ENCODE measurements around the gene DNAJB11. TPM values are rescaled to one million over a fixed set of nuclear protein-coding genes. Genes with fewer than 3 reads are reported as not detected.
A peak's percentile ranks its signal among the peaks of the same experiment; 100 is the strongest.

Gene DNAJB11
- total and polyA plus RNA-seq, 2 donors from 2014 or later = 45.0 to 46.4 TPM

- DNase-seq (no peak), FAIRE-seq (no peak)
- H3K4me3 ChIP-seq (ENCODE audit: low read length in 3 of 3) = no peak overlapping the region
- H3K36me3 ChIP-seq (ENCODE audit: control insufficient read depth in 2 of 3, insufficient read depth in 3 of 3, low read length in 3 of 3) = no peaks in the 10 kb centered on the region
- H3K4me1 ChIP-seq (ENCODE audit: control insufficient read depth in 2 of 3, insufficient read depth in 2 of 3, low read depth in 1 of 3, low read length in 3 of 3) = no peaks in the 10 kb centered on the region
- peak; percentile 38 for TF ChIP-seq CTCF (IDR thresholded peaks at IDR 0.05; ENCODE audit: borderline replicate concordance, extremely low read depth, insufficient read depth)
- H3K9me3 ChIP-seq (ENCODE audit: control insufficient read depth in 2 of 3, insufficient read depth in 1 of 3, low read length in 3 of 3) = no peaks in the 10 kb centered on the region
- H3K27ac ChIP-seq (ENCODE audit: low read depth in 2 of 2, low read length in 2 of 2) = no peak overlapping the region
- no peak overlapping the region for H3K9ac ChIP-seq (ENCODE audit: low read length in 3 of 3)
- intact Hi-C loops (cut with DNase I) = no loop called here
- H3K27me3 ChIP-seq (ENCODE audit: control insufficient read depth, insufficient read depth, low read length) = no peaks in the 10 kb centered on the region
Measured at GRCh38 chr3:186609247-186609868, 38.8 kb downstream of the DNAJB11 start.

- no peaks in the 10 kb centered on the region for H3K27me3 ChIP-seq (ENCODE audit: control insufficient read depth, insufficient read depth, low read length)
- H3K36me3 ChIP-seq (ENCODE audit: control insufficient read depth in 2 of 3, insufficient read depth in 3 of 3, low read length in 3 of 3) = no peaks in the 10 kb centered on the region
- DNase-seq (no peak), FAIRE-seq (no peak)
- H3K4me3 ChIP-seq (ENCODE audit: low read length in 3 of 3) = no peak overlapping the region
- H3K4me1 ChIP-seq (ENCODE audit: control insufficient read depth in 2 of 3, insufficient read depth in 2 of 3, low read depth in 1 of 3, low read length in 3 of 3) = no peaks in the 10 kb centered on the region
- TF ChIP-seq CTCF (IDR thresholded peaks at IDR 0.05; ENCODE audit: borderline replicate concordance, extremely low read depth, insufficient read depth) = no peak
- H3K9me3 ChIP-seq (ENCODE audit: control insufficient read depth in 2 of 3, insufficient read depth in 1 of 3, low read length in 3 of 3) = no peaks in the 10 kb centered on the region
- intact Hi-C loops (cut with DNase I) = loop anchor here (10.0 kb wide), 1 partner anchor 637 kb away; no protein-coding TSS in a partner anchor
- no peak overlapping the region for H3K9ac ChIP-seq (ENCODE audit: low read length in 3 of 3)
- H3K27ac ChIP-seq (ENCODE audit: low read depth in 2 of 2, low read length in 2 of 2) = no peak overlapping the region
Measured at GRCh38 chr3:186612065-186612464, 41.5 kb downstream of the DNAJB11 start.

GRCh38 chr3:186612721-186613636 lies 42.5 kb downstream of the DNAJB11 start, which contains the start of gene AHSG:
Gene AHSG, plus strand, starts transcription at chr3:186613060. Its CDS starts 82 bp downstream, at chr3:186613142.
- intact Hi-C loops (cut with DNase I) = loop anchor here (10.0 kb wide), 1 partner anchor 638 kb away; no protein-coding TSS in a partner anchor

More at GRCh38 chr3:186612721-186613636, 42.5 kb downstream of the DNAJB11 start, which contains the start of gene AHSG:
- FAIRE-seq = no peak
- no peak for DNase-seq
- Histone ChIP-seq H3K9me3 (ENCODE audit: control insufficient read depth in 2 of 3, insufficient read depth in 1 of 3, low read length in 3 of 3) (no peaks in the 10 kb centered on the region), H3K4me1 (ENCODE audit: control insufficient read depth in 2 of 3, insufficient read depth in 2 of 3, low read depth in 1 of 3, low read length in 3 of 3) (peaks cover 0 to 5% (median 0%) of the 10 kb centered on the region in 3 donors), H3K27me3 (ENCODE audit: control insufficient read depth, insufficient read depth, low read length) (no peaks in the 10 kb centered on the region), H3K36me3 (ENCODE audit: control insufficient read depth in 2 of 3, insufficient read depth in 3 of 3, low read length in 3 of 3) (no peaks in the 10 kb centered on the region), H3K4me3 (ENCODE audit: low read length in 3 of 3) (no peak within 1 kb of the TSS), H3K9ac (ENCODE audit: low read length in 3 of 3) (no peak within 1 kb of the TSS), H3K27ac (ENCODE audit: low read depth in 2 of 2, low read length in 2 of 2) (no peak within 1 kb of the TSS)
- TF ChIP-seq CTCF (IDR thresholded peaks at IDR 0.05; ENCODE audit: borderline replicate concordance, extremely low read depth, insufficient read depth) = no peak

Data from kidney (tissue), 14 donors.